ENCODE measurements around the gene RASIP1.

GRCh38 chr19:48718711-48719231, 21.6 kb downstream of the RASIP1 start:
- TF ChIP-seq JUN (IDR thresholded peaks at IDR 0.05) (no peak), POLR2A (IDR thresholded peaks at IDR 0.05; ENCODE audit: low read length) (no peak), CTCF (IDR thresholded peaks at IDR 0.05) (no peak), PHF8 (IDR thresholded peaks at IDR 0.05; ENCODE audit: borderline replicate concordance, low read depth) (no peak), RCOR1 (IDR thresholded peaks at IDR 0.05; ENCODE audit: low read depth, low read length) (no peak), ZC3H11A (IDR thresholded peaks at IDR 0.05) (no peak), RNF2 (IDR thresholded peaks at IDR 0.05; ENCODE audit: borderline replicate concordance, low read depth) (no peak), USF2 (IDR thresholded peaks at IDR 0.05) (no peak)
